GM10266 (cell line): ENCODE results near the gene ACAP3.
A peak's percentile ranks its signal among the peaks of the same experiment; 100 is the strongest.

ENCODE experiments used
- DNase-seq: peaks from one replicate; pipeline ENCODE4 v3.0.0; 2012; ENCODE audit errors: extremely low spot score
- TF ChIP-seq, protein P1 (sequence below): IDR thresholded peaks from 2 replicates; pipeline ENCODE4 v1.5.1; 2012; ENCODE audit warnings: mild to moderate bottlenecking, low read depth; ENCODE audit not compliant: control insufficient read depth, insufficient read depth; ENCODE audit errors: missing control alignments

The ACAP3 gene

DNA sequence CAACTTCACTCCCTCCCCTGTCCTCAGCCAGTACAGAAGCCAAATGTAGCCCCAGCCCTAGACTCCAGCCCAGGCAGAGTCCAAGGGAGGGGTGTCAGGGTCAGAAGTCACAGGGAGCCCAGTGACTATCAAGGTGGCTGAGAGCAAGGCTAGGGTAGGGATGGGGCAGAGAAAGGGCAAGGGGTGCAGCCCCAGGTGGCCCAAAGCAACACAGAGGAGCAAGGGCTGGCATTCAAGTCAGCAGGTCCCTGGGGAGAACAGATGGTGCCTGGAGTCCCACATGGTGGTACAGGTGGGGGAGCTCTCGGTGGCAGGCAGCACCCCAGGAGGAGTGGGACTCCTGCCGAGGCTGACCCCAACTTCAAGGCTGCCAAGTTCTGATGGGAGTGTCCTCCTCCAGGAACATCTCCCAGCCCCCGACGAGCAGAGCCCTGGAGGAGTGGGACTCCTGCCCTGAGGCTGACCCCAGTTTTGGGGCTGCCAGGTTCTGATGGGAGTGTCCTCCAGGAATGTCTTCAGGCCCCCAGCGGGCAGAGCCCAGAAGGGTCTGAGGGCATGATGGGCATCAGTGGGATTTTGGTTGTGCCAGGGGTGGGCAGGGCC lies 45.2 kb upstream of the ACAP3 start:
- TF ChIP-seq, protein P1, sequence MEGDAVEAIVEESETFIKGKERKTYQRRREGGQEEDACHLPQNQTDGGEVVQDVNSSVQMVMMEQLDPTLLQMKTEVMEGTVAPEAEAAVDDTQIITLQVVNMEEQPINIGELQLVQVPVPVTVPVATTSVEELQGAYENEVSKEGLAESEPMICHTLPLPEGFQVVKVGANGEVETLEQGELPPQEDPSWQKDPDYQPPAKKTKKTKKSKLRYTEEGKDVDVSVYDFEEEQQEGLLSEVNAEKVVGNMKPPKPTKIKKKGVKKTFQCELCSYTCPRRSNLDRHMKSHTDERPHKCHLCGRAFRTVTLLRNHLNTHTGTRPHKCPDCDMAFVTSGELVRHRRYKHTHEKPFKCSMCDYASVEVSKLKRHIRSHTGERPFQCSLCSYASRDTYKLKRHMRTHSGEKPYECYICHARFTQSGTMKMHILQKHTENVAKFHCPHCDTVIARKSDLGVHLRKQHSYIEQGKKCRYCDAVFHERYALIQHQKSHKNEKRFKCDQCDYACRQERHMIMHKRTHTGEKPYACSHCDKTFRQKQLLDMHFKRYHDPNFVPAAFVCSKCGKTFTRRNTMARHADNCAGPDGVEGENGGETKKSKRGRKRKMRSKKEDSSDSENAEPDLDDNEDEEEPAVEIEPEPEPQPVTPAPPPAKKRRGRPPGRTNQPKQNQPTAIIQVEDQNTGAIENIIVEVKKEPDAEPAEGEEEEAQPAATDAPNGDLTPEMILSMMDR = no peak
- no peak for DNase-seq

DNA sequence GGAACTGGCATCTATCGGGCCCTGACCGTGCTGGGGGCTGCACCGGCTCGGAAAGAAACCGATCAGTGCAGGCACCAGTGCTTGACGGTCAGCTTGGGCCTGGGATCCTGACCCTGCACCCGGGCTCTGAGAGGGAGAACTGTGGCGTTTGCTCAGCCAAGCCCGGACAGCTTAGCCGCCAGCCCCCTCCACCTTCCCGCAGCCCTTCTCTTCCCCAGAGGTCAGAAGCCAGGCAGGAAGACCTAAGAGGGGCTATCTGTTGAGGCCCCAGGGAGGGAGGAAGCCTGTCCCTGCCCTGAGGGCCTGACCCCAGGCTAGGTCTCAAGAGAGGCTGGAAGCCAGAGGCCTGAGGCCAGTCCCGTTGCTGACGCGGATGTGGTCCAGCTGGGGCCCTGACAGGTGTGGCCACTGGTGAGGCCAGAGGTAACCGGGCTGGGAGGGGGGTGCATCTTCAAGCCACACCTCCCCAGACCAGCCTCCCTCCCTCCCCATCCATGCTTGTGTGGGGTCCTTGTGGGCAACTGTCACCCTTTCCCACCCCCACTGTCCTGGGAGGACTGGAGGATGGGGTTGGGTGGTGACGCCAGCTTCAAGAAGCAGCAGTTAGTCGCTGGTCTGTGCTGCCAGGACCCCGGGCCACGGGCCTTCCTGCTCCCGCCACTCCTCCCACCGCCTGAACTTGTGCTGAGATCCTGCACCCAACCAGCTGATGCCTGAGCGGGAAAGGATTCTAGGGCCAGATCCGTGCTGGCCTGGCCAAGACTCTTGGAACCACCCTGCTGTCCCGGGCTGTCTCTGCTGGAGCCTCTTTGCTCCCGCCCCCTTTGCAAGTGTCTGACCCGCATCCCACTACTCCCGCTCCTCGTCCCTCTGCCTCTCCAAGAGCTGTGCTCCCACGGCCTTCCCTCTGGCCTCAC lies 44.0 kb upstream of the ACAP3 start:
- no peak for DNase-seq
- TF ChIP-seq, protein P1 = no peak

DNA sequence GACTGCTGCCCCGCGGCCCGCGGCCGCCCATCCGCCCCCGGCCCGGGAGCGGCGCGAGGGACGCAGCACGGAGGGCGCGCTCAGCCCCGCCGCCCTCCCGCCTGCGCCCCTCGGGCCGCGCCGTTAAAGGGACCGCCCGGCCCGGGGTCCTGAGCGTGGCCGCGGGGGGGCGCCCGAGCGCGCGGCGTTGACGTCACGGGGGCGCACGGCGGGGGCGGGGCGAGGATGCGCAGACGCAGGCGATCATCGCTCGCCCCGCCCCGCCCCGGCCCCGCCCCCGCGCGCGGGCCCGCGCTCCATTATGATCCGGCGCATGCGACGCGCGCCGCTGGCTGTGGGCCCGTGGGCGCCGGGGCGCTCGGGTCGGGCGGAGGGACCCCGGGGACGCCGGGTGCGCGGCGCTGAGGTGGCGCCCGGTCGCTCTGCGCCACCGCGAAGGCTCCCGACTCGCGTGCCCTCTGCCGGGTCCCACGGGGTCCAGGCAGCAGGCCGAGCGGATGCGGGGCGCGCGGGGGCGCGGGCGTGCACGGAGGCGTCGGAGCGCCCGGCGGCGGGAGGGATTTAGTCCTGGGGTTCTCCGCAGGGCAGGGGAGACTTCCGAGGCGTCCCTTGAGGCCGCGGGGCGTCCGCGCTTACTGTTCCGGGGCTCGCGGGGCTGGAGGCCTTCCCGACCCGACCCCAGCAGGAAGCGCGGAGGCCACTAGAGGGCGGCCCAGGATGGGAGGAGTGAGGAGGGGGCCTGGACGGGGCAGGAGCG lies 41.7 kb upstream of the ACAP3 start, which contains the start of gene DVL1:
DVL1 (minus strand) TSS at position 163 of the 757 bp plus-strand sequence. CDS start 353 bp downstream, outside the sequence.
- TF ChIP-seq, protein P1 = peak; percentile 74
- DNase-seq = peak; percentile 98

DNA sequence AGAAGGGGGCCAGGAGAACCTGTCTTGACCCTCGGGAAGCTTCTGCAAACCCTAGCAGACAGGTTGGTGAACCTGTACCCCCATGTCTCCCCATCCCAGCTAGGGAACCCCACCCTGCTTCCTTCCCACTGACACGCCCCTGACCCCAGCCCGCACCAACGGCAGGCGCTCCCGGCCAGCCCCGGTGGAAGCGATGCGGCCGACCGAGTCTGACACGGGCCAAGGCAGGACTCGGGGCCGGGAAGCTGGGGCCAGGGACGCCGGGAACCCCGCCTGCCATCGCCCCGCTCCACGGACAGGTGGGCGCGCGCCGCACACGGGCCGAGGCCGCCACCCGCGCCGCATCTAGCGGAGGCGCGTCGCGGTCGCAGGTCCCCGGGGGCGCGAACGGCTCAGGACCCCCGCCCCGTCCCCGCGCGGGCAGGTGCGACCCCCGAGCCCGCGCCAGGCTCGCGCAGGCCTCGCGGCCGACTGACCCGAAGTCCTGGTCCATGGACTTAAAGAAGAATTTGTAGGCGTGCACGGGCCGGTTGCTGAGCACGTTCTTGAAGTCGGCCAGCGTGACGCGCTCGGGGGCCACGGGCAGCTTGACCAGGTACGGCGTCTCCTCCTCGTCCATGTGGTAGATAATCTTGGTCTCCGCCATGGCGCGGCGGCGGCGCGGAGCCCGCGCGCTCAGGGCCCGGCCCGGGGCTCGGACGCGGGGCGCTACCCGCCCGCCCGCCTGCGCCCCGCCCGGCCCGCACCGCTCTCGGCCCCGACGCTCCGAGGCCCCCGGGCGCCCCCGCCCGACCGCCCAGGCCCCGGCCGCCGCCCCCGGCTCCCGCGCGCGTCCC lies 40.9 kb upstream of the ACAP3 start:
- no peak for DNase-seq
- TF ChIP-seq, protein P1 = no peak

DNA sequence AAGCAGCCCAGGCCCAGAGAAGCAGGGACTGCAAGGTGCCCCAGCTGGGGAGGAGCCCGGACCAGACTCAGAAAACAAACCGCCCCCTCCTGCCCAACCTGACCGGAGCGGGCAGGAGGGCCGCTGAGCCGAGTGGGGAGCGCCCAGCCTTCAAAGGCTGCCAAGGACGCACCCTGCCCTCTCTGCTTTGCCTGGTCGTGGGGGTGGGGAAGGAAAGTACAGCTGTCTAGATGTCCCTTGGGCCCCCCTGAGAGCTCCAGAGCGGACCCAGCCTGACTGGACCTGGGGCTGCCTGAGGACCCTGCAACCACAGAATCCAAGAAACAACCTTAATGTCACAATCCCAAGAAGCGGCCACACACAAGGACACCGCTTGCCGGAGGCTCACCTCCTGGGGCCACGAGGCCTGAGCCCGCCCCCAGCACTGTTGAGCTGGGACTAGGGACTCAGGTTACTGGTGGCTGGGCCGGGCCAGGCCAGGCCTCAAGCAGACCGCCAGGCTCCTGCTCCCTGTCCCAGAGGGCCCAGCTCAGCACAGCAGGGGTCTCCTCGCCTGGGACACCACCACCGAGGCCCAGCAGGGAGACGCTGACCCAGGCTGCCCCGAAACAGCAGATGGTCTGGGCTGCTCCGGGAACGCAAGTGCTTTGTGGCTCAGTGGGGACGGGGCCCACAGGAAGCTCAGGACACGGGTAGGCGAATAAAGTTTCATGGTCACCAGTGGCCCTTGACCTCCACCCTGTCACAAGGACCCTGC lies 40.1 kb upstream of the ACAP3 start:
- no peak for DNase-seq
- TF ChIP-seq, protein P1 = no peak

DNA sequence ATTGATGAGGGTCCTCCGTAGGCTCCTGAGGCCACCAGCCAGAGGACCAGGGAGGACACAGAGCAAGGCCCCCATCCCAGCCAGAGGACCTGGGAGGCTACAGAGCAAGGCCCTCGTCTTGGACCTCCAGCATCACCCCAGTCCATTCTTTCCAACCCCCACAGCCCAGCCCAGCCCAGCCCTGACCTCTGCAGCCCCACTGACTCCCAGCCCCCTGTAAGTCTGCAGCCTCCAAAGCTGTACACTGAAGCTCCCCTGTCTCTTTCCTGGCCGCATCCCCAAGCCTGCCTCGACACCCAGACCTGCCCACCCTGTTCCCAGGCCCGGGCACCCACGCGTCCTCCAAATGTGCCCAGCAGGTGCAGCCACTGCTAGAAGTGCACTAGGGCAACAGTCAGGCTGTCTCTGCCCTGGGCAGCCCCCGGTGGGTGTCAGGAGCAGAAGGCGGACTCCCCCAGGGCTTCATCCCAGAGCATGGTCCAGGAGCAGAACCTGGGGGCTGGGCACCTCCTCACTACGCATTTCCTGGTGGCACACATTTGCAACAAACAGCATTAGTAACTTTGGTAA lies 39.4 kb upstream of the ACAP3 start:
- DNase-seq = no peak
- TF ChIP-seq, protein P1 = no peak
